Measurements from ENCODE around the gene MTSS2.

The MTSS2 gene

GRCh38 chr16:70730944-70731343 lies 45.1 kb upstream of the MTSS2 start:
- CTCF ChIA-PET = interaction anchor here (0.5 kb wide), 1 partner anchor 76 kb away, joined by 3 read pairs; no protein-coding TSS in a partner anchor
- POLR2A ChIA-PET = interaction anchor here (0.7 kb wide), 1 partner anchor 307 kb away, joined by 4 read pairs; no protein-coding TSS in a partner anchor
- TF ChIP-seq ZNF48 (tag by site-specific recombination; IDR thresholded peaks at IDR 0.05) = no peak
- no peak for TF ChIP-seq ZNF223 (tag by site-specific recombination; IDR thresholded peaks at IDR 0.05)
- TF ChIP-seq ZNF544 (tag by site-specific recombination; IDR thresholded peaks at IDR 0.05) = no peak
- no peak for TF ChIP-seq ZNF701 (tag by site-specific recombination; IDR thresholded peaks at IDR 0.05)
- no peak for TF ChIP-seq ZNF133 (tag by site-specific recombination; IDR thresholded peaks at IDR 0.05)
- no peak for TF ChIP-seq ZNF558 (tag by site-specific recombination; IDR thresholded peaks at IDR 0.05)
- no peak for TF ChIP-seq ZBTB20 (tag by site-specific recombination; IDR thresholded peaks at IDR 0.05)
- no peak for TF ChIP-seq ZFHX2 (tag by site-specific recombination; conservative IDR thresholded peaks at IDR 0.05)
- TF ChIP-seq RBAK (tag by site-specific recombination; IDR thresholded peaks at IDR 0.05) = no peak
- no peak for TF ChIP-seq ZNF132 (tag by site-specific recombination; IDR thresholded peaks at IDR 0.05; ENCODE audit: borderline replicate concordance)
- TF ChIP-seq ZNF155 (tag by site-specific recombination; IDR thresholded peaks at IDR 0.05) = no peak
- TF ChIP-seq ZNF658 (tag by site-specific recombination; IDR thresholded peaks at IDR 0.05) = no peak
- no peak for TF ChIP-seq ZNF473 (tag by site-specific recombination; IDR thresholded peaks at IDR 0.05)
- TF ChIP-seq ZNF518A (tag by site-specific recombination; conservative IDR thresholded peaks at IDR 0.05; ENCODE audit: low read depth) = no peak
- no peak for TF ChIP-seq ZNF23 (tag by site-specific recombination; IDR thresholded peaks at IDR 0.05; ENCODE audit: borderline replicate concordance)
- Histone ChIP-seq H3K9me3 (ENCODE audit: control insufficient read depth, insufficient read depth, low read depth, low read length) (no peaks in the 10 kb centered on the region), H3K36me3 (ENCODE audit: control insufficient read depth in 2 of 2, insufficient read depth in 1 of 2, low read length in 2 of 2) (peaks cover 0 to 7% of the 10 kb centered on the region in 2 experiments; a peak in 1 of 3 replicates), H3K27ac (ENCODE audit: extremely low read depth, low read depth, low read length) (no peak overlapping the region), H3K4me3 (ENCODE audit: low read depth, low read length) (no peak overlapping the region), H3K4me1 (ENCODE audit: control insufficient read depth, insufficient read depth, low read length) (no peaks in the 10 kb centered on the region)

GRCh38 chr16:70730031-70730430 lies 44.2 kb upstream of the MTSS2 start:
- CTCF ChIA-PET = interaction anchor here (0.6 kb wide), 1 partner anchor 306 kb away, joined by 3 read pairs; no protein-coding TSS in a partner anchor

DNA sequence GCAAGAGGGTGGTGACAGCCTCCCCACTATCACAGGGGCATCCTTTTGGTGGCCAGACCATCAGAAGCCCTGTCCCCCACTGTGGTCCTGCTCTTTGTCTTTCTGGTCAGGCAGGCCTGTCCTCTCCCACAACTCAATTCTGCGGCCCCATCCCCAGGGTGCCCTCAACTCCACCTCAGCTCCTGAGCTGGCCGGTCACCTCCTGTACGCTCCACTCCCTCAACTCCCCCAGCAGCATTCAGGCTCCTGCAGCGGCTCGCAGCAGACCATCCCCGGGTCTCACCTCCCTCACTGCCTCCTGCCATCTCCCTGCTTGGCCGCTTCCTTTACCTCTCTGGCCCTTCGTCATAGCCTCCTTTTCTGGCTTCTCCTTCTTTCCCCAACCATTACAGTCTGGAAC lies 43.4 kb upstream of the MTSS2 start:
- TF ChIP-seq ZBTB7A (tag by site-specific recombination; IDR thresholded peaks at IDR 0.05; ENCODE audit: low read depth) (no peak), ZFP37 (tag by site-specific recombination; IDR thresholded peaks at IDR 0.05) (no peak)
- ChIA-PET CTCF (no interaction called here), POLR2A (no interaction called here)
- Histone ChIP-seq H3K4me1 (ENCODE audit: control insufficient read depth, insufficient read depth, low read length) (no peaks in the 10 kb centered on the region), H3K4me3 (ENCODE audit: low read depth, low read length) (no peak overlapping the region), H3K36me3 (ENCODE audit: control insufficient read depth in 2 of 2, insufficient read depth in 1 of 2, low read length in 2 of 2) (peaks cover 0 to 7% of the 10 kb centered on the region in 2 experiments; a peak in 1 of 3 replicates), H3K9me3 (ENCODE audit: control insufficient read depth, insufficient read depth, low read depth, low read length) (no peaks in the 10 kb centered on the region), H3K27ac (ENCODE audit: extremely low read depth, low read depth, low read length) (no peak overlapping the region)

More at GRCh38 chr16:70730031-70730430, 44.2 kb upstream of the MTSS2 start:
- H3K4me3 ChIP-seq (ENCODE audit: low read depth, low read length) = no peak overlapping the region
- no peaks in the 10 kb centered on the region for H3K4me1 ChIP-seq (ENCODE audit: control insufficient read depth, insufficient read depth, low read length)
- H3K36me3 ChIP-seq (ENCODE audit: control insufficient read depth in 2 of 2, insufficient read depth in 1 of 2, low read length in 2 of 2) = peaks cover 0 to 7% of the 10 kb centered on the region in 2 experiments; a peak in 1 of 3 replicates
- H3K9me3 ChIP-seq (ENCODE audit: control insufficient read depth, insufficient read depth, low read depth, low read length) = no peaks in the 10 kb centered on the region
- POLR2A ChIA-PET = no interaction called here
- TF ChIP-seq ZNF555 (tag by site-specific recombination; conservative IDR thresholded peaks at IDR 0.05) (no peak), ZNF837 (tag by site-specific recombination; IDR thresholded peaks at IDR 0.05) (no peak), SCRT2 (tag by site-specific recombination; IDR thresholded peaks at IDR 0.05) (peak; percentile 27; the same call in 1 of the 2 replicates)
- no peak overlapping the region for H3K27ac ChIP-seq (ENCODE audit: extremely low read depth, low read depth, low read length)
